Measurements from ENCODE around the gene PRKCZ.

The PRKCZ gene

DNA sequence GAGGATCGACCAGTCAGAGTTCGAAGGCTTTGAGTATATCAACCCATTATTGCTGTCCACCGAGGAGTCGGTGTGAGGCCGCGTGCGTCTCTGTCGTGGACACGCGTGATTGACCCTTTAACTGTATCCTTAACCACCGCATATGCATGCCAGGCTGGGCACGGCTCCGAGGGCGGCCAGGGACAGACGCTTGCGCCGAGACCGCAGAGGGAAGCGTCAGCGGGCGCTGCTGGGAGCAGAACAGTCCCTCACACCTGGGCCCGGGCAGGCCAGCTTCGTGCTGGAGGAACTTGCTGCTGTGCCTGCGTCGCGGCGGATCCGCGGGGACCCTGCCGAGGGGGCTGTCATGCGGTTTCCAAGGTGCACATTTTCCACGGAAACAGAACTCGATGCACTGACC, 134.7 kb downstream of the PRKCZ start:
- TF ChIP-seq TAF1 (IDR thresholded peaks at IDR 0.05; ENCODE audit: borderline replicate concordance, insufficient read depth, low read length) (no peak), POLR2AphosphoS5 (IDR thresholded peaks at IDR 0.05; ENCODE audit: low read depth, low read length) (no peak), SIN3A (IDR thresholded peaks at IDR 0.05; ENCODE audit: borderline replicate concordance, insufficient read depth, low read length) (no peak), FOXP2 (optimal IDR thresholded peaks at IDR 0.05; ENCODE audit: borderline replicate concordance, extremely low read depth, extremely low read length, insufficient read depth) (no peak)
- TF ChIP-seq, protein P1, sequence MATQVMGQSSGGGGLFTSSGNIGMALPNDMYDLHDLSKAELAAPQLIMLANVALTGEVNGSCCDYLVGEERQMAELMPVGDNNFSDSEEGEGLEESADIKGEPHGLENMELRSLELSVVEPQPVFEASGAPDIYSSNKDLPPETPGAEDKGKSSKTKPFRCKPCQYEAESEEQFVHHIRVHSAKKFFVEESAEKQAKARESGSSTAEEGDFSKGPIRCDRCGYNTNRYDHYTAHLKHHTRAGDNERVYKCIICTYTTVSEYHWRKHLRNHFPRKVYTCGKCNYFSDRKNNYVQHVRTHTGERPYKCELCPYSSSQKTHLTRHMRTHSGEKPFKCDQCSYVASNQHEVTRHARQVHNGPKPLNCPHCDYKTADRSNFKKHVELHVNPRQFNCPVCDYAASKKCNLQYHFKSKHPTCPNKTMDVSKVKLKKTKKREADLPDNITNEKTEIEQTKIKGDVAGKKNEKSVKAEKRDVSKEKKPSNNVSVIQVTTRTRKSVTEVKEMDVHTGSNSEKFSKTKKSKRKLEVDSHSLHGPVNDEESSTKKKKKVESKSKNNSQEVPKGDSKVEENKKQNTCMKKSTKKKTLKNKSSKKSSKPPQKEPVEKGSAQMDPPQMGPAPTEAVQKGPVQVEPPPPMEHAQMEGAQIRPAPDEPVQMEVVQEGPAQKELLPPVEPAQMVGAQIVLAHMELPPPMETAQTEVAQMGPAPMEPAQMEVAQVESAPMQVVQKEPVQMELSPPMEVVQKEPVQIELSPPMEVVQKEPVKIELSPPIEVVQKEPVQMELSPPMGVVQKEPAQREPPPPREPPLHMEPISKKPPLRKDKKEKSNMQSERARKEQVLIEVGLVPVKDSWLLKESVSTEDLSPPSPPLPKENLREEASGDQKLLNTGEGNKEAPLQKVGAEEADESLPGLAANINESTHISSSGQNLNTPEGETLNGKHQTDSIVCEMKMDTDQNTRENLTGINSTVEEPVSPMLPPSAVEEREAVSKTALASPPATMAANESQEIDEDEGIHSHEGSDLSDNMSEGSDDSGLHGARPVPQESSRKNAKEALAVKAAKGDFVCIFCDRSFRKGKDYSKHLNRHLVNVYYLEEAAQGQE (IDR thresholded peaks at IDR 0.05; ENCODE audit: insufficient read depth in 1 of 2, low read depth in 2 of 2, low read length in 2 of 2) = no peak

DNA sequence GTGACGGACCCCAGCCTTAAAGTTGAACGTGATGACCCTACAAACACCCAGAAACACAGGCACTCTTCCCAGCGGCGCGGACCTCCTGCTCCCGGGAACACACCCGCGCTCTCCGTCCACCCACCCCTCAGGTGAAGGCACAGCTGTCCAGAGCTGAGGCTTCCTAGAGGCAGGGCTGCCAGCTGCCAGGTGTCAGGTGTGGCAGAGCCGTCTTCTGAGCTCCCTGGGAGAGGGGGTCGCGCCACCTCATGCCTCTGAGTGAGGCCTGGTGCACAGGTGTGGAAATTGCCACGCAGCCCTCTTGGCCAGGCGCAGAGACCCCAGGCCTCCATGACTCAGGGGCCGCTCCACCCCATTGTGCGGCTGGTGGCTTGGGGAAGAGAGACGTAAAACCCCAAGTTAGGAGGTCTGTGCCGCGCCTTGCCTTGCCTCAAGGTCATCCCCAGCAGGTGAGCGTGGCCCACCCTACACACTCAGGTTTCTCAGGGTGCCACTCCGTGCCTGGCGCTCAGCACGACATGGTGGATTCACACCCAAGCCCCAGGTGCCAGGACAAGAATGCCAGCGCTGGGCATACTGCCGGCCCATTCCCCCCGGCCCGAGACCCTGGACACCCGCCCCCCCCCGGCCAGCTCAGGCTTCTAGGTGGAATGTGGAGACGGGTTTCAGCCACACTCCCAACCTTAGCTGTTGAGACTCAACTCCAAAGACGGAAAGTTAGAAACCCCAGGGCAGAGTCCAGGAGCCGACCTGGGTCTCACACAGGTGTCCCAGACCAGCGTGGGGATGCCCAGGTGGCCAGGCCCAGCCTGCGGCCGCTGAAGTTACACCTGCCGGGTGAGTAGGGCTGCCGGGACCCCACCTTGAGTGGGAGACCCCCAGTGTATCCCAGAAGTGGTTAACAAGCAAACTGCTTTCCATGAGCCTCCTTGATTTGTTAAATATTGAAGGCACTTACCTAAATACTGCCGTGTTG, 136.0 kb downstream of the PRKCZ start:
- TF ChIP-seq, protein P1 (IDR thresholded peaks at IDR 0.05; ENCODE audit: insufficient read depth in 1 of 2, low read depth in 2 of 2, low read length in 2 of 2) = no peak

DNA sequence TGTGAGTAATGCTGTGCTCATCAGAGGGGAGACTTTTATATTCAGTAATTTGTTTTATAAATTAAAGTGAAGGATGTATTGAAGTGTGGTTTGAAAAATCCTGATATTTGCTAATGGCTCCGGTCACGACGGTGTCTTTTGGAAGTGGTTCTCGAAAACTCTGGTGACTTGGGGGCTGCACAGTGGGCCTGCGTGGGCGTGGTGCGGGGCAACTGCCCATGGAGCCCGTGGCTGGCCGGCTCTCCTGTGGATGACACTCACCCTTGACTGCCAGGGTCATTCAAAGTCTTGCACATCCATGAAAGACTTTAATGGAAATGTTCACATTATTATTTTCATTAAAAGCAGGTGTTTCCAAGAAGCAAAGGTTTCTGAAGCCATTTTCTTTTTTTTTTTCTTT, 136.7 kb downstream of the PRKCZ start:
- no peak for TF ChIP-seq FOXP2 (optimal IDR thresholded peaks at IDR 0.05; ENCODE audit: borderline replicate concordance, extremely low read depth, extremely low read length, insufficient read depth)
- TF ChIP-seq SIN3A (IDR thresholded peaks at IDR 0.05; ENCODE audit: borderline replicate concordance, insufficient read depth, low read length) = no peak
- TF ChIP-seq, protein P1 (IDR thresholded peaks at IDR 0.05; ENCODE audit: insufficient read depth in 1 of 2, low read depth in 2 of 2, low read length in 2 of 2) = no peak
- no peak for TF ChIP-seq POLR2AphosphoS5 (IDR thresholded peaks at IDR 0.05; ENCODE audit: low read depth, low read length)
- no peak for TF ChIP-seq TAF1 (IDR thresholded peaks at IDR 0.05; ENCODE audit: borderline replicate concordance, insufficient read depth, low read length)

DNA sequence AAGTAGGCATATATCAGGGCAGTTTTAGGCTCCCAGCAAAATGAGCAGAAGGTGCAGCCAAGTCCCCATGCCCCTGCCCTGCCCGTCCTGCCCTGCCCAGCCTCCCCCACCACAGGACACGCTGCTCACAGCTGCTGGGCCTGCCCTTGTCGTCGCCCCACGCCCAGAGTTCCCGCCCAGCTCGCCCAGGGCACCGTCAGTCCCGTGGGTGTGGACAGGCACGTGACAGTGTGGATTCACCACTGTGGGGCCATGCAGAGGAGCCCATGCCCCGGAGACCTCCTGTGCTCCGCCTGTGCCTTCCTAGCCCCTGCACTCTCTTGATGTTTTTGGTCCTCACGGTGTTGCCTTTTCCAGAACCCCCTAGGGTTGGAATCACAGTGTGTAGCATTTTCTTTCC, 137.4 kb downstream of the PRKCZ start:
- no peak for TF ChIP-seq FOXP2 (optimal IDR thresholded peaks at IDR 0.05; ENCODE audit: borderline replicate concordance, extremely low read depth, extremely low read length, insufficient read depth)
- TF ChIP-seq POLR2AphosphoS5 (IDR thresholded peaks at IDR 0.05; ENCODE audit: low read depth, low read length) = no peak
- no peak for TF ChIP-seq SIN3A (IDR thresholded peaks at IDR 0.05; ENCODE audit: borderline replicate concordance, insufficient read depth, low read length)
- TF ChIP-seq, protein P1 (IDR thresholded peaks at IDR 0.05; ENCODE audit: insufficient read depth in 1 of 2, low read depth in 2 of 2, low read length in 2 of 2) = no peak
- TF ChIP-seq TAF1 (IDR thresholded peaks at IDR 0.05; ENCODE audit: borderline replicate concordance, insufficient read depth, low read length) = no peak

Data from PFSK-1 (cell line).